Right renal pelvis (tissue), 4 donors: ENCODE data around the gene RBP7. TPM values are rescaled to one million over a fixed set of nuclear protein-coding genes. Genes with fewer than 3 reads are reported as not detected.
"Not testable (repeated sequence)": the region's sequence is repeated elsewhere in the genome, so short reads cannot be mapped to it uniquely, and the experiment has no call there.

Experiments
- DNase-seq, 4 donors: peaks; one replicate each; pipeline ENCODE4 v3.0.0-alpha.2; 2013; ENCODE audit warnings: low read depth in 4 of 4, low spot score in 3 of 4, missing footprints in 1 of 4
- polyA plus RNA-seq, 4 donors: library from polyadenylated mRNA; unstranded; fragments of 120-200 nt; gene quantifications; one replicate each; pipeline ENCODE4 v1.2.1, GENCODE V29; 2013; ENCODE audit not compliant: insufficient read length in 4 of 4

RBP7 gene
- 10 to 100 TPM; 21.0 to 35.6 (median 33.6) TPM for polyA plus RNA-seq

DNA sequence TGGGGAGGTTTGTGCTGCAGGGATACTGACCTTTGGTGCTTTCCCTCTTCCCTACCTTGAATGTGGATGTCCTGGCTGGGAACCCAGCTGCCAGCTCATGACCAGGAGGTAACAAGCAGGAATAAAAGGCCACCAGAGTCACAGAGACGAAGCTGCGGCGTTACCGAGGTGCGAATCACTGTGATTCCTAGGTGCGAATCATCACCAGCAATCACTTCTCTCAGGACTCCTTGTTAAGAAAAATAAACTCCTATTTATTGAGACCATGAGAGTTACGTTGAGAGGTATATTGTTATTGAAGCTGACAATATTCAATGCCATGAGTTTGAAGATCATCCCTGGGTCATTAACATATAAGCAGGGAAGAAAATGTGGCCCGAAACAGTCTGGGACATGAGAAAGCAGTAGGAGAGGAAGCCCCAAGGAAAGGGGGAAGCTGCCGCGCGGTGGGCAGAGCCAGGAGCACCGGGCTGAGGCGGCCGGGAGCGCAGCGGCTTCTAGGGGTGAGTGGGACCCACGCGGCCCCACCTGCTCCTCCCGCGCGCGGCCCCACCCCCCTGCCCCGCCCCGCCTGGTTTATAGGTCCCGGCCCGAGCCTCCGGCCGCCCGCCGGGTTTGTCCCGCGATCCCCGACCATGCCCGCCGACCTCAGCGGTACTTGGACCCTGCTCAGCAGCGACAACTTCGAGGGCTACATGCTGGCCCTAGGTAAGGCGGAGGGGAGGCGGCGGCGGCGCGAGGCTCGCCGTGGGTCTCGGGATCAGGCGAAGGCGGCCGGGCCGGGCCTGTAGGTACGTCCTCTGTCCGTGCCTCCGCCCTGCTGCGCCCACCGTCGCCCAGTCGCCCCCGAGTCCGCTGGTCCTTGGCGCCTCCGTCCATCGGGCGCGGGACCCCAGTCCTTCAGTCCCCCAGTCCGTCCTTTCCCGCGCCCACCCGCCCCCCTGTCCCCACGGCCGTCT, at the start of gene RBP7:
RBP7 (plus strand) TSS at position 605 of the 959 bp plus-strand sequence; CDS start at position 636, 31 bp downstream.
- no peak for DNase-seq

DNA sequence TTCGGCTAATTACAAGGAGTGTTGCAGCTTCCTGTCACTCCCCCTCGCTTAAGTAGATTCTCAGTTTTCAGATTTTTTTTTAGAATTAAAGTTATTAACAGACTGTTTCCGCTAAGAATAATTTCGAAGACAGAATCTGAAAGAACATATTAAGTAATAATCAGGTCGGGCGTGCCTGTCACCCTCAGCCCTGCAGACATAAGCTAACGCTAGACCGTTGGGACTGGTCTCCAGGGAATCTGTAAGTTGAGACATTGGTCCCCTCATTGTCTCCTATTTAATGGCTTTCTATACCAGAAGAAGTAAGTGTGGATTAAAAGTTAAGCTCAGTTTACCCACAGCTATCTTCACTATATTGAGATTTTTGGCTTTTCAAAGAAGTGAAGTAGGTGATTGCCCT, 39.3 kb upstream of the RBP7 start:
- DNase-seq, result no peak

DNA sequence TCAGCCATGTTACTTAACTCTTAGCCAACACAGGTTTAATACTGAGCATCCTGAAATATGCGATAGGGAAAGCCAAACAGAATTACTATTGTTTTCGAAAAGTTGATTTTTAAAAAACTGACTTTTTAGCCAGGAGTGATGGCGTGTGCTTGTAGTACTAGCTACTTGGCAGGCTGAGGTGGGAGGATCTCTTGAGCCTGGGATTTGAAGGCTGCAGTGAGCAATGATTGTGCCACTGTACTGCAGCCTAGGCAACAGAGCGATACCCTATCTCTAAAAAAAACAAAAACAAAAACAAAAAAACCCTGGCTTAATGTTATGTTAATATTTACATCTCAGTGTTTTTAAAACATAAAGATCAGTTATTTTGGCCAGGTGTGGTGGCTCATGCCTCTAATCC, 37.0 kb upstream of the RBP7 start:
- no peak for DNase-seq

DNA sequence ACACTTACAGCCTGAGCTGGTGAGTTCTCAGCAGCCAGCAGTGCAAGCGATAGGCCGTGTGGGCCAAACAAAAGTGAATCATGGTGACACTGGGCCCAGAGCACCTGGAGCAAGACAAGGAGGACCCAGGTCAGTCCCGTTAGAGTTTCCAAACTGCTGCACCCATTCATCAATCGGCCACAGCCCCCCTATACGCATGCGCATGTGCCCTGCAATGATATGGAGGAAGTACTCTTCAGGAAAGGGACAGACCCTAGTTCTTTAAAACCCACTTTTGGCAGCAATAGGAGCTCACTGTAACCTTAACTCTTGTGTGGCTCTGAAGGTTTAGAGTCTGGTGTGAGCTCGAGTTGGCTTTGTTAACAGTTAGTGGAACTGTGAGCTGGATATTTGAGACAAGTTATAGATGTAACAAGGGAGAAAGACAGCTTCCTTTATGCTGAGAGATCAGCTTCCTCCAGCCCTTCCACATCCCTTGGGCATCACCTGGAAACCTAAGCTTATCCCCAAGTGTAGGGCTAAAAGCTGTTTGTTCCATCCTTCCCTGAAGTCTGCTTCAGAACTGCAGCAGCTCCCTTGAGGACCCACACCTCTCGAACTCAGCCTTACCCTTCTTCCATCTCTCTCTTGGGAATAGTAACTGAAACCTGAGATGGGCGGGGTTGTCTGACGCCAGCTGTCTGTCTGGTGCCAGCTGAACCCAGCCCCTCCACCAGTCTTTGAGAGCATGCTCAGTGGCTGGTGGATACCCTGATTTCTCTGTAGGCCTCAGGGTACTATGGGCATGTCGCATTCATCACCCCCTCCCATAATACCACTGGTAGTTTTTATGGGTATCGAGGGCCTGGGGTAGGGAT, 36.1 kb upstream of the RBP7 start:
- DNase-seq, result no peak

DNA sequence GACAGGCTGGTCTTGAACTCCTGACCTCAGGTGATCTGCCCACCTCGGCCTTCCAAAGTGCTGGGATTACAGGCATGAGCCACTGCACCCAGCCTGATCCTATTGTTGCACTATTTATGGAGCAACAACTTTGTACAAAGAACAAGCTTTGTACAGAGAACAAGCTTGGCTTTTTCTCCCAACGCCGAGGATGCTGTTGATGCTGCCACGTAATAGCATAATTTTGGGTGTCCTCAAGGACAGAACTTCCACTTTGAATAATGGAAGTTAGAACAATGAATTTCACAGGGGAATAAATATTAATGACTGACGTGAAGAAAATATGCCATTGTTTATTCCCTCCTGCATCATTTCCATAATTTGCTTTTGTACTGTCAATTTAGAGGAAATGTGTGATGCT, 12.8 kb upstream of the RBP7 start:
- DNase-seq, result no peak

DNA sequence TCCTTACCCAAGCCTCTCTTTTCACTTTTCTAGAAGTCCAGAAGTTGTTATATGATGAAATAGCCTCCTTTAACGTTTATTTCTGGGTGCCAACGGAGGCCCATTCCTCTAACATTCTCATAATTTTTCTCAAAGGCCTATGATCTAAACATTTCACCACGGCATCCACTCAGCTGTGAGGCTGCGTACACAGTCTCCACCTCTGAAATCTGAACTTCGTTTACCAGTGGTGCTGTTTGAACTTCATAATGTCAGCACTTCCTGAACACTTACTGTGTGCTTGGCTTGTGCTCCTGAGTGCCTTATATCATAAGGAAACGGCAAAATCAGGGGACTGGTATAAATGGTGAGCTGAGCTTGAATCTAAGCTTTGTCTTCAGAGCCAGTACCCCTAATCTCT, 12.0 kb upstream of the RBP7 start:
- no peak for DNase-seq

DNA sequence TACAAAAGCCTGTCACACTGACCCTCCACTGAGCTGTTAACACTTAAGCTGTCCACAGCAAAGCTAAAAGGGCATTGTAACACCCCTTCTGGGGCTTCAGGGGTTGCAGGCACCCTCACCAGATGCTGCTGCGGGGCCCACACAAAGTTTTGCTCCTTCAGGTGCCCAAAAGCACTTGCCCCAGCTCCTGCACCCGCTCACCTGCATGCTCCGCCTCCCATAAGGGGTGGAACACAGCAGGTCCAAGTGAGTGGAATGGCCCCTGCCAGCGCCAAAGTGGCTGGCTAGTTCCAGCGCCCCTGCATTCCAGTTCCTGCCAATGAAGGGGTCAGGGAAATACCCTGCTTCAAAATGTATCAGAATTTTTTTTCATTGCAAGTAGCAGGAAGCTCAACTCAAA, 7.3 kb upstream of the RBP7 start:
- no peak for DNase-seq

DNA sequence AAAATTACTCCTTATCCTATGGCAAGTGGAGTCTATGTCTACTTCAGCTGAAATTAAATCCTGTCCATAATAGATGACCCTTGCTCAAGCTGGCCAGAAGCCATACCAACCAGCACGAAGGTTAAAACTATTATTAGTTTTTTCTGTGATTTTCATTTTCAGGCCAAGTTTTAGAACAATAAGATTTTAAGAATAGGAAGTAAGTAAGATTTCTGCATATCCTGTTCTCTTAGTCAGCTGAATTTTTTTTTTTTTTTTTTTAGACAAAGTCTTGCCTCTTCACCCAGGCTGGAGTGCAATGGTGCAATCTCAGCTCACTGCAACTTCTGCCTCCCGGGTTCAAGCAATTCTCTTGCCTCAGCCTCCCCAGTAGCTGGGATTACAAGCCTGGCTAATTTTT, 6.1 kb upstream of the RBP7 start:
- DNase-seq, result no peak

DNA sequence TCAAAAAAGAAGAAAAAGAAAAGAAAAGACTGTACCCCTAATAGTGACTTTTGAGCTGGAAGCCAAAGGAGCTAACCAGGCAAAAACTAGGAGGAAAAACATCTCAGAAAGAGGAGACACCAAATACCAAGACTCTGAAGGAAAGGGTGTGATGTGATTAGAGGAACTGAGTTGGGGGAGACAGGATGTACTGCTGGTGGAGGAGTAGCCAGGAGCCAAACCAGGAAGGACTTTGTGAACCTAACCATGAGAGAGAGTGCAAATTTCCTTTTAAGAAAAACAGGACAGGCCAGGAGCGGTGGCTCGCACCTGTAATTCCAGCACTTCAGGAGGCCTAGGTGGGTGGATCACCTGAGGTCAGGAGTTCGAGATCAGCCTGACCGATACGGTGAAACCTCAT, 4.1 kb upstream of the RBP7 start:
- no peak for DNase-seq

DNA sequence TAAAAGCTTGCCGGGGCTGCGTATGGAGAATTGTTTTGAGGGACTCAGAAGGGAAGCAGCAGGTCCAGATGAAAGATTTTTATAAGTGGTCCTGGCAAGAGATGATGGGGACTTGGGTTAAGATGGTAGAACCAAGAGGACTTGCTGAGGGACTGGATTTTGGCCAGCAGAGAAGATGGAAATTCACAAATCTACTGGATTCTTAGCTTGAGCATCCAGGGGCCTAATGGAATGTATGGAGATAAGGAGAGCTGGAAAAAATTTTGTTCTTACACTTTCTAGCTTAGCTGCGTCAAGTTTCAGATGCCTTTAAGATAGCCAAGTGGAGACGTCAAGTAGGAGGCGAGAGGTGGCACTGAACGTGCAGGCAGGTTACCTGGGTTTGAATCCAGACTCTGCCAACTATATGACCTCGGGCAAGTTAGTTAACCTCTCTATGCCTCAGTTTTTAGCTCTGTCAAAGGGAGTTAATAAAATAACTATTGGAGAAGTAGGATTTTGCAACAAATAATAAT, 3.4 kb upstream of the RBP7 start:
- DNase-seq, result no peak

DNA sequence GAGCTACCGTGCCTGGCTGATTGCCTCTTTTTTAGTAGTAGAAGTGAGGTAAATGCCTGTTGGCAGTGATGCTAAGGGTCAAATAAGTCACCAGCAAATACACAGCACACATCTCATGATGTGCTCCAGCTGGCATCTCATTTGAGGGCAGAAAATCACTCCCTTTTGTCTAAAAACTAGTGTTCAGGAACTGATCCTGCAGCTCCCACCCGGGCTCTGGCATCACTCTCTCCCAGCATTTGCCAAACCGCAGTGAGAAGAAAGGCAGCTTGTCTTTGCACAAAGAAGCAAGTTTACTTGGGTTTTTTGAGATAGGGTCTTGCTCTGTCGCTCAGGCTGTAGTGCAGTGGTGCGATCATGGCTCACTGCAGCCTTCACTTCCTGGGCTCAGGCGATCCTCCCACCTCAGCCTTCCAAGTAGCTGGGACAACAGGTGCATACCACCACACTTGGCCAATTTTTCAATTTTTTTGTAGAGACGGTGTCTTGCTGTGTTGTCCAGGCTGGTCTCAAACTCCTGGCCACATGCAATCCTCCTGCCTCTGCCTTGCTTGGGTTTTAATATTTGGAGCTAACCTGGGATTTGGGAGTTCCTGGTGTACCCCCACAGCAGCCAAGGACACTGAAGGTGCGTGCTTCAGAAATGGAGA, 4.1 kb downstream of the RBP7 start:
- no peak for DNase-seq

DNA sequence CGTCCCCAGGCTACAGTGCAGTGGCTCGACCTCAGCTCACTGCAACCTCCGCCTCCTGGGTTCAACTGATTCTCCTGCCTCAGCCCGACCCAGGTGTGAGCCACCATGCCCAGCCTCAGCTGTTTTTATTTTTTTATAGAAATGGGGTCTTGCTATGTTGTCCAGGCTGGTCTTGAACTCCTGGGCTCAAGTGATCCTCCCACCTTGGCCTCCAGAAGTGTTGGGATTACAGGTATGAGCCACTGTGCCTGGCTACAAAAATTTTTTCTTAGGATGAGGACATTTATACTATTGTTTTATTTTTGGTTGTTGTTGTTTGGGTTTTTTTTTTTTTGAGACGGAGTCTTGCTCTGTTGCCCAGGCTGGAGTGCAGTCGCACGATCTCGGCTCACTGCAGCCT, 8.2 kb downstream of the RBP7 start:
- DNase-seq, result not testable (repeated sequence)

DNA sequence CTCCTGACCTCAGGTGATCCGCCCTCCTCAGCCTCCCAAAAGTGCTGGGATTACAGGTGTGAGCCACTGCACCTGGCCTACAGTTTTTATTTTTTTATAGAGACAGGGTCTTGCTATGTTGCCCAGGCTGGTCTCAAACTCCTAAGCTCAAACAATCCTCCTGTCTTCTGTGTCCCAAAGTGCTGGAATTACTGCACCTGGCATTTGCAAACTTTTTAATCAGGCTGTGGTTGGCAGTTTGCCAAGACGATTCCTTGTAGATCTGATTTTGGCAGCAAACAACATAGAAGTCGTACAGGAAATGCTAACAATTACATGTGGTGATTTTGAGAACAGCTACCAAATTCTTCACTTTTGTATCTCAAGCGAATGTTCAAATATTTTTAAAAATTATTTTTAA, 10.1 kb downstream of the RBP7 start:
- DNase-seq, result no peak

DNA sequence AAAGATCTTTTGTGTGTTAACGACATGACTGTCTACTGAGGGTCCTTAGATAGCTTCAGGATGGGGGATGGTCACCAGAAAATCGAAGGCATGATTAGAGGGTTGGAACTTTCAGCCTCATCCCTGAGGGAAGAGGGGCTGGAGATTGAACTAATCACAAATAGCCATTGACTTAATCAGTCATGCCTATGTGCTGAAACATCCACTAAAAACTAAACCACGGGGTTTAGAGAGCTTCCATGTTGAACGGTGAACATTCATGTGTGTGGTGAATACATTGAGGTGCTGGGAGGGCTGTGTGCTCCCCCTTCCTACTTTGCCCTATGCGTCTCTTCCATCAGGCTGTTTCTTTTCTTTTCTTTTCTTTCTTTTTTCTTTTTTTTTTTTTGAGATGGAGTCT, 17.0 kb downstream of the RBP7 start:
- DNase-seq, result no peak

DNA sequence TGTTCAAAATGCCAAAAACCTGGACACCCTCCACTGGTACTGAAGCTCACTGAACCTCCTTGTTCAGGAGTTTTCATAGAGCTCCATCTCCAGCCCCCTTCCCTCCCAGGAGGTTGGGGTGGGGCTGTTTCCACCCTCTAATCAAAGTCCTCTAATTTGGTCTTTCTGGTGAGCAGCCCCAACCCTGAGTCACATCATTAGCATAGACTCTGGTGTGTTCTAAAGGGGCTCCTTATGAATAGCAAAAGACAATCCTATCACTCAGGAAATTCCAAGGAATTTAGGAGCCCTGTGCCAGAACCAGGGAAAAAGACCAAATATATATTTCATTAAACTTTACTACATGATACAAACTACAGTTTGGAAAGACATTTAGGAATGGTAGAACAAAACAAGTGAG, 22.5 kb downstream of the RBP7 start:
- DNase-seq, result no peak

DNA sequence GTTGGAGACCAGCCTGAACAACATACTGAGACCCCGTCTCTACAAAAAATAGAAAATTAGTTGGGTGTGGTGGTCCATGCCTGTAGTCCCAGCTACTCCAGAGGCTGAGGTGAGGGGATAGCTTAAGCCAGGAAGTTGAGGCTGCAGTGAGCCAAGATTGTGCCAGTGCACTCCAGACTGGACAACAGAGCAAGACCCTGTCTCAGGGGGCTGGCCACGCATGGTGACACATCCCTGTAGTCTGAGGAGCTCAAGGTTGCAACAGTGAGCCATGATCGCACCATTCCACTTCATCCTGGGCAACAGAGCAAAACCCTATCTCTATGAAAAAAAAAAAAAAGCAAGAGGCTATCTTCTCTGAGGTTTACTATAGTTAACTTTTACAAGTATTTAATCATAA, 23.1 kb downstream of the RBP7 start:
- DNase-seq, result no peak

DNA sequence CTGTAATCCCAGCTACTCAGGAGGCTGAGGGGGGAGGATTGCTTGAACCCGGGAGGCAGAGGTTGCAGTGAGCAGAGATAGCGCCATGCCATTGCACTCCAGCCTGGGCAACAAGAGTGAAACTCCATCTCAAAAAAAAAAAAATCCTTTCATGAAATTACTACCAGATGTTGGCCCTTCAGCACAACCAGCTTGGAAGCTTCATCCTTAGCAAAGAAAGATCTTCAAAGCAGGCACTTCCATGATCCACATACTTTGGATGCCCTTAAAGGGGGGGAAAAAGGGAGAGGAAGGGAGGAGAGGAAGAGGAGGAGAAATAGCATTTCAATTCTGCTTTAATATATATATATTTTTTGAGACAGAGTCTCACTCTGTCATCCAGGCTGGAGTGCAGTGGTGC, 23.6 kb downstream of the RBP7 start:
- DNase-seq, result not testable (repeated sequence)

DNA sequence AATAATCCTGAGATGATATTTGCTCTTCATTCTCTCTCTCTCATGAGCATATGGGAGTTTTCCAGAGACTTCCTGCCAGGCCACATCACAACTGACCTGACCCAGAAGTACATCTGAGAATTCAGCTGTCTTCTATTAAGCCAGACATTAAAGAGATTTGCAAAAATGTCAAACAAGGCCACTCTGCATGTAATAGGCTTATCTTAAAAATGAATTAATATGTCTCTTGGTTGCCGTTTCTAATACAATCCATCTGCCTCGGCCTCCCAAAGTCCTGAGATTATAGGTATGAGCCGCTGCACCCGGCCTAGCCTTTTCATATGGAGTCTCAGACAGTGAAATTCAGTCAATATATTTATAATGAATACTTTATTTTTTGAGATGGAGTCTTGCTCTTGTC, 25.0 kb downstream of the RBP7 start:
- not testable (repeated sequence) for DNase-seq

DNA sequence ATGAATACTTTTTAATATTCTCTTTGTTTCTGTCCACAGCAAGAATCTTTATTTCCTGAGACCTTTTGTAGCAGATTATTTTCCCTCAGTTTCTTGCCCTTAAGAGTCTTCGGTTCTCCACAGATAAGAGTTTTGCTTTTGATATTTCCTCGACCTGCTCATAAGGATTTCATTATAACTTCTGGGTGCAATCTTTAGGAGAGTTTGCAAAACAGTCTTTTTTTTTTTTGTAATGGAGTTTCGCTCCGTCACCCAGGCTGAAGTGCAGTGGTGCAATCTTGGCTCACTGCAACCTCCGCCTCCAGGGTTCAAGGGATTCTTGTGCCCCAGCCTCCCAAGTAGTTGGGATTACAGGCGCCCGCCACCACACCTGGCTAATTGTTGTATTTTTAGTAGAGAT, 25.6 kb downstream of the RBP7 start:
- no peak for DNase-seq

DNA sequence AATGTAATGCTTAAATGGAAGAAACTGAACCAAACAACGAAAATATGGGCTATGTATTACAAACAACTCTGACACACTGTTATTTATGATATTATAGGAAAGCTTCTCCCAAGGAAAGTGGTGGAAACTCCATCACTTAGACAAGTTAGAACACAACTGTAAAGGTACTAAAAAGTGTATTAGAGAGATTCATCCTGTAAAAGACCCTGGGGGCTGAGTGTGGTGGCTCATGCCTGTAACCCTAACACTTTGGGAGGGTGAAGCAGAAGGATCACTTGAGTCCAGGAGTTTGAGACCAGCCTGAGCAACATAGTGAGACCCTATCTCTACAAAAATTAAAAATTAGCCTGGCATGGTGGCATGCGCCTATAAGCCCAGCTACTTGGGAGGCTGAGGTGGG, 28.3 kb downstream of the RBP7 start:
- DNase-seq, result no peak

DNA sequence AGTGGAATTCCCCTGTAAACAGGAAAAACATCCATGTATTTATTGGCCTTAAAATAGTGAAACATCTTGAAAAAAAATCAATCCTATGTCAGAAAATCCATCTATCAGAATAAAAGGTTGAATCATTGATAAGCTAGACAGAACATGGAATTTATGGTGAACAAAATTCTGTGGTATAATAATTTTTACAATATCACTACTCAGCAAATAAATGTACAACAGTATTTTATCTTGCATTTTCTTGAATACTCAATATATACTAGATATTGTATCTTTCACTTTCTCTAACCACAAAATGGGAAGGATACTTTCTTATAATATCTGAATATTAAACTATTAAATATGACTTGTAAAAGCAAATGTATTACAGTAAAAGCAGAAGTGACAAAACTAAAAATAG, 30.0 kb downstream of the RBP7 start:
- no peak for DNase-seq
